ENCODE data around the gene TSPEAR.
"Not testable (repeated sequence)": the region's sequence is repeated elsewhere in the genome, so short reads cannot be mapped to it uniquely, and the experiment has no call there.

TSPEAR gene

GRCh38 chr21:44569861-44570517 is 141.4 kb downstream of the TSPEAR start:
- no peak for DNase-seq (ENCODE audit: low read depth in 3 of 3)

- no peak for DNase-seq (ENCODE audit: low read depth in 3 of 3)
Observed at GRCh38 chr21:44568667-44569556, 142.5 kb downstream of the TSPEAR start.

DNA sequence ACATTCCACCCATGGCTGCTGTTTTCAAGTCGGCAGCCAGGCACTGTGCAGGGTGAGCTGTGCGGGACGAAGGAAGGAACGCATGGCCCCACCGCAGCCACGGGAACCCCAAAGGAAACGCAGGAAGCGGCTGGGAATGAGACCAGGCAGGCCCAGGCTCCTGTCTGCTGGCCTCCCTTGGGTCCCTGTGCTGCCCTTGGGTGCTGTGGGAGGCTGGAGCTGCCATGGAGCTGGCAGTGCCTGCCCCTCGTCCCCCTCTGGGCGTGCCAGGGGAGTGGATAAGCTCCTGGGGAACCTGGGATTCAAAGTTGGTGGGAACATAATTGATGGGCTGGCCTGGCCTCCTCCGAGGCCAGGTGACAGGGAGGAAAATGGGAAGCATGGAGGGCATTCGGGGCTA is 143.1 kb downstream of the TSPEAR start:
- no peak for DNase-seq (ENCODE audit: low read depth in 3 of 3)

GRCh38 chr21:44567481-44568171 is 143.7 kb downstream of the TSPEAR start:
- no peak for DNase-seq (ENCODE audit: low read depth in 3 of 3)

DNA sequence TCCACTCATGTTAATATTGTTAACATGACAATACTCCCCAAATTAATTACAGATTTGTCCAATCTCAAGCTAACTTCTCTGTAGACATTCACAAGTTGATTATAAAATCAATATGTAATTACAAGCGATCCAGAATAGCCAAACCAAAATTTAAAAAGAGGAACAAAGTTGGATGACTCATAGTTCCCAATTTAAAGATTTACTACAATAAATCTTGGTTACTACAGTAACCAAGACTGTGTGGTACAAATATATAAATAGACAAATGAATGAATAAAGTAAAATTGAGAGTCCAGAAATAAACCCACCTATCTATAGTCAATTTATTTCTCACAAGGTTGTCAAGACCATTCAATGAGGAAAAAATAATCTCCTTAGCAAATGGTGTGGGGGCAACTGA is 145.0 kb downstream of the TSPEAR start:
- no peak for DNase-seq (ENCODE audit: low read depth in 3 of 3)

- DNase-seq (ENCODE audit: low read depth in 3 of 3) = no peak
Observed at GRCh38 chr21:44564886-44565598, 146.3 kb downstream of the TSPEAR start.

DNA sequence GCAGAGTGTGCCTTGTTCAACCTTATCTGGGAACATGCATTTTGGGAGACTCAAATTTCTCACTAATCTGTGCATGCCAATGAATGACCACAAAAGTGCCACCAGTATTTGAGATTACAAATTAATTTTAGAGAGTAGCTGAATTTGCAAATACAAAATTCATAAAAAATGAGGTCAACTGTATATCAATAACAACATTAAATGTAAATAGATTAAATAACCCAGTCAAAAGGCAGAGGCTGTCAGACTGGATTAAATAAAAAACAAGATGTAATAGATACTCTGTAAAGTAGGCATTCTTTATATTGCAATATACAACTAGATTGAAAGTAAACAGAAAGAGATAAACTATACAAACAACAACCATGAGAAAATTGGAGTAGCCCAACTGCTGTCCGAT is 147.3 kb downstream of the TSPEAR start:
- no peak for DNase-seq (ENCODE audit: low read depth in 3 of 3)

GRCh38 chr21:44558695-44559094 is 152.7 kb downstream of the TSPEAR start, which contains the start of gene KRTAP10-3:
KRTAP10-3 (minus strand) TSS chr21:44558795; CDS start chr21:44558715, 80 bp downstream.
- no peak for DNase-seq (ENCODE audit: low read depth in 3 of 3)

DNA sequence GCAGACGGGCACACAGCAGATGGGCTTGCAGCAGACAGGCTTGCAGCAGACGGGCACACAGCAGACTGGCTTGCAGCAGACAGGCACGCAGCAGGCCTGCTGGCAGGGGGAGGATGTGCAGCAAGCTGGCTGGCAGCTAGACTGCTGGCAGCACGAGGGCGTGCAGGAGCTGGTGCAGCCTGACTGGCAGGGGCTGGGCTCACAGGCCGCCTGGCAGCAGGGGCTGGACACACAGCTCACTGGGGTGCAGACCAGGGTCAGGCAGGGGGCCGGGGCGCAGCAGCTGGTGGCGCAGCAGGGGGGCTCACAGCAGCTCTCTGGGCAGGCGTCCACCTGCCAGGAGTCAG is 153.1 kb downstream of the TSPEAR start:
- DNase-seq (ENCODE audit: low read depth in 3 of 3) = not testable (repeated sequence)

GRCh38 chr21:44557491-44558328 is 153.7 kb downstream of the TSPEAR start:
- no peak for DNase-seq (ENCODE audit: low read depth in 3 of 3)

- no peak for DNase-seq (ENCODE audit: low read depth in 3 of 3)
Observed at GRCh38 chr21:44556879-44557278, 154.5 kb downstream of the TSPEAR start.

GRCh38 chr21:44555200-44555875 is 156.0 kb downstream of the TSPEAR start:
- DNase-seq (ENCODE audit: low read depth in 3 of 3) = no peak

DNA sequence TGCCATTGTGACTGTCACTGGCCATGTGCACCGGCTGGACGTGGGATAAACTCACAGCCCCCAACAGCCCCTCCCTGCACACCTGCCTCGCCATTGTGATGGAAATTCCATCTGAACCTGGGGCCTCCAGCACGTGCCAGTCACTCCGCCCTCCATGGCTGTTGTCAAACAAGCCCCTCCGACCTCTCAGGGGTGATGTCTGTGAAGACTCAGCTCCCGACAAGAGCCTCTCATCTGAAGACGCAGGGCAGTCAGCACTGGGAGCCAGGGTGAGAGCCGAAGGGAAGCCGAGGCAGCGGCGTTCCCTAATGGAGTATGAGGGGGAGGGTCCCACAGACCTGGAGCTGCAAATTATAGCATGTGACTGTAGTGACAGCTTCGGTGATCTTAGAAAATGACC is 158.7 kb downstream of the TSPEAR start:
- DNase-seq (ENCODE audit: low read depth in 3 of 3) = no peak

DNA sequence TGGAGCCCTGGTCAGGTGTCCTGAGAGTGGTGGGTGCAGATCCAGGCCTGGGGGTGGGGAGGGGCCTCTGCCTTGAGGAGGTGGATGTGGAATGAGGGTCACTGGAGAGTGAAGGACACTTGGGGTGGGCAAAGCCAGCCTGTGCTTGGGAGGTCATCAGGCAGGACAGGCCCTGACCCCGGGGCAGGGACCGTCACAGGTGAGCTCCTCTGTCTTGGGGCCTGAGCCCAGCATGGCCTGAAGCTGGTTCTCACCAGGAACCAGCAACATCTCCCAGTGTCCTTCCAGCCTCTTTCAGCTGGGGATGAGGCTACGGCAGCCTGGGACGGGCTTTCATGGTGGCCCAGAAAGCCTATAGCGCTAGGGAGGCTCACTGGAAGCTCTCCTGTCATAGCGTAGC is 159.2 kb downstream of the TSPEAR start:
- DNase-seq (ENCODE audit: low read depth in 3 of 3) = no peak

DNA sequence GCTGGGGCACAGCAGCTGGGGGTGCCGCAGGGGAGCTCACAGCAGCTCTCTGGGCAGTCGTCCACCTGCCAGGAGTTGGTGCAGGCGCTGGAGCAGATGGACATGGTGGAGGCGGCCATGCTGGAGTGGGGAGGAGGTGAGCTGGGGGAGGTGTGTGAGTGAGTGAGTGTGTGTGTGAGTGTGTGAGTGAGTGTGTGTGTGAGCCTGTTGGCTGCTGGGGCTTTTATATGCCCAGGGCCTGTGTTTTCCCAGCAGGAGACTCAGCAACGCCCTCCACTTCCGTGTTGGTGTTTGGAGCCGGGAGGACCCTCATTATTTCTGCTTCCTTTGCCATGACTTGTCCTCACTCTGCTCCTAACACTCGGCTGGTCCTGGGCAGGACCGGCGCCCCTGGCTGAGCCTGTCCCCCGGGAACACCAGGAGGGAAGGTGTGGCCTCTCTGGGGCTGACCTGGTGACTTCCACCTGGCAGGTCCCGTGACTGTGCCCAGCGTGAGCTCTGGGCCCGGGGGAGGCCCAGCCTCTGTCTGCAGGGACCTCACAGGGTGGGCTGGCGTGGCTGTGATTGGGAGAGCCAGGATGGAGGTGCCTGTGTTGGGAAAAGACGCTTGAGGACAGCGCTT is 159.9 kb downstream of the TSPEAR start, which contains the start of gene KRTAP10-2:
Gene KRTAP10-2, minus strand, starts transcription at position 166 of the 622 bp plus-strand sequence. Its CDS starts 47 bp downstream, at position 119.
- DNase-seq (ENCODE audit: low read depth in 3 of 3) = no peak

GRCh38 chr21:44550807-44551206 is 160.6 kb downstream of the TSPEAR start:
- DNase-seq (ENCODE audit: low read depth in 3 of 3) = no peak

- not testable (repeated sequence) for DNase-seq (ENCODE audit: low read depth in 3 of 3)
Observed at GRCh38 chr21:44550285-44550684, 161.1 kb downstream of the TSPEAR start.

- no peak for DNase-seq (ENCODE audit: low read depth in 3 of 3)
Observed at GRCh38 chr21:44549525-44550211, 161.7 kb downstream of the TSPEAR start.

- DNase-seq (ENCODE audit: low read depth in 3 of 3) = no peak
Observed at GRCh38 chr21:44548922-44549321, 162.4 kb downstream of the TSPEAR start.
